ENCODE measurements around the gene BCL7C. TPM values are rescaled to one million over a fixed set of nuclear protein-coding genes. Genes with fewer than 3 reads are reported as not detected.

Gene BCL7C
- total RNA-seq = 10 to 100 TPM; 64.7 to 67.6 TPM
- polyA plus RNA-seq (2013, experiment 1 of 2) = 39.4 TPM
- 41.9 TPM for polyA plus RNA-seq (2013, experiment 2 of 2)
- long read RNA-seq, experiment 1, transcript BCL7C-201 (6 exons, 1,740 nt) = major isoform, 34 of 66 reads
- long read RNA-seq, experiment 1, partial matches to known transcripts = 25 of 66 reads
- long read RNA-seq, experiment 1, other reads (novel, unspliced or antisense) = 7 of 66 reads
- long read RNA-seq, experiment 2, transcript BCL7C-201 (6 exons, 1,740 nt) = major isoform, 118 of 154 reads
- long read RNA-seq, experiment 2, transcript BCL7C-203 (6 exons, 1,603 nt) = minor isoform, 13 of 154 reads
- long read RNA-seq, experiment 2, transcript BCL7C-202 (6 exons, 2,409 nt) = minor isoform, 6 of 154 reads
- long read RNA-seq, experiment 2, partial matches to known transcripts = 6 of 154 reads
- long read RNA-seq, experiment 2, other reads (novel, unspliced or antisense) = 11 of 154 reads
- long read RNA-seq, experiment 3, partial matches to known transcripts = 1 of 6 reads
- long read RNA-seq, experiment 3, other reads (novel, unspliced or antisense) = 2 of 6 reads
- long read RNA-seq, experiment 4, partial matches to known transcripts = 10 of 14 reads
- long read RNA-seq, experiment 4, other reads (novel, unspliced or antisense) = 1 of 14 reads

DNA sequence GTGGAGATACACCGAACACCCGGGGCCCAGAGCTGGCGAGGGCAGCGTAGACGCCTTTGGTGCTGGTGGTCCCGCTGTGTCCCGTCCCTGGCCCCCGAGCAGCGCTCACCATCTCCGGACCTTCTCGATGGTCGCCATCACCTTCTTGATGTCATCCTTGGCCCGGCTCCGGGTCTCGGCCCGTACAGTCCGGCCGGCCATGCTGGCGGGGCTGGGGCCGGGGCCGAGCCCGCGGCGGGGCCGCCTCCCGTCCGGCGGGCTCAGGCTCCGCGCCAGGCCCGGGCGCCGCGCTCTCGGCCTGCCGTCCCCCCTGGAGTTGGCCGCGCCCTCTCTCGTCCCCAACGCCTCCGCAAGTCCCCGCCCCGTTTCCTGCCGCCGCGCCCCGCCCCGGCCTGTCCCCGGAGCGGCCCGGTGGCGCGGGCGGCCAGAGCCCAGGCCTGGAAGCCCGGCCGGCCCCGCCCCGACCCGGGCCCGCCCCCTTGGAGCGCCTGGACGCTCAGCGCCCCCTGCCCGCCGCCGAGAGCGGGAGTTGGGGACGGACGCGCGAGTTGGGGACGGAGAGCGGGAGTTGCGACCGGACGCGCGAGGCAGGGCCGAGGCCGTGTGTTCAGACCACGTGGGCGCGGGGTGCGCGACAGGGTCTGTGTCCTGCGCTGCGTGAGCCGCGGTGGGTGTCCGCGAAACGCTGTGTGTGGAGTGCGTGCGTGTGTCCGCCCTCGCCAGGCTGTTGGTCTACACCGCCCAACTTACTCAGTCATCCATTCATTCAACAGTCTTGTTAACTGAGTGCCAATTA, at the start of gene BCL7C:
TSS of gene BCL7C (minus strand) at position 334 of the 796 bp plus-strand sequence. CDS start at position 201, 133 bp downstream.
- H3K27ac Mint-ChIP-seq = peak within 1 kb of the TSS; percentile 84
- peak; percentile 64 for TF ChIP-seq CTCF (conservative IDR thresholded peaks at IDR 0.05)
- H3K9ac ChIP-seq (ENCODE audit: extremely low read depth, low read length, poor library complexity, severe bottlenecking) = peak within 1 kb of the TSS; percentile 75
- peak; percentile 96 for DNase-seq
- WGBS, 2 experiments (ENCODE audit: insufficient coverage in 1 of 2, insufficient read length in 1 of 2) = 1 to 2% methylated on average over 33 to 97 of the region's 97 CpGs
- H3K4me3 Mint-ChIP-seq = peak within 1 kb of the TSS; percentile 74
- H3K36me3 Mint-ChIP-seq (ENCODE audit: low read depth) = peaks cover 20% of the 10 kb centered on the region
- peaks cover 20% of the 10 kb centered on the region for H3K4me1 Mint-ChIP-seq
- H3K4me1 ChIP-seq (ENCODE audit: control insufficient read depth, insufficient read depth, low read length) = peaks cover 15% of the 10 kb centered on the region
- H3K36me3 ChIP-seq (ENCODE audit: control insufficient read depth, insufficient read depth, low read length) = peaks cover 29% of the 10 kb centered on the region
- no peak within 1 kb of the TSS for H3K27ac ChIP-seq (ENCODE audit: low read depth, low read length)
- peak within 1 kb of the TSS; percentile 88 for H3K4me3 ChIP-seq (ENCODE audit: low read length)
- no peaks in the 10 kb centered on the region for H3K9me3 ChIP-seq (ENCODE audit: control insufficient read depth, low read length)
- H3K9me3 Mint-ChIP-seq = no peaks in the 10 kb centered on the region
- no peaks in the 10 kb centered on the region for H3K27me3 Mint-ChIP-seq (ENCODE audit: insufficient read depth)
- no peaks in the 10 kb centered on the region for H3K27me3 ChIP-seq (ENCODE audit: control insufficient read depth, insufficient read depth, low read length, poor library complexity, severe bottlenecking)

DNA sequence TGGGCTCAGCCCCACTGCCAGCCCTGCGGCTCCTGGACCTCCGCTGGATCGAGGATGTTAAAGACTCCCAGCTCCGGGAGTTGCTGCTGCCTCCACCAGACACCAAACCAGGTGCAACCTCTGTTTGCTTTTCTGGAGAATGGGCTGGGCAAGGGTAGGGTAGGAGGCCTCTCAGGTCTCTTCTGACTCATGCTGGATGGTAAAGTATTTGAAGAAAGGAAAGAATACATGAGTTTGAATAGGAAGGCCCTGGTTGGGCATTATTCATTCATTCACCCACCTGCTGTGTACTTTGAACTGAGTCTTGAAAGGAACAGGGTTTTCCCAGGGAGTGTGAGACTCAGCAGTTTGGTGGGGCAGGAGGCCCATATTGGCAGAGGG, 48.5 kb upstream of the BCL7C start:
- Histone ChIP-seq H3K4me1 (ENCODE audit: control insufficient read depth, insufficient read depth, low read length) (peaks cover 12% of the 10 kb centered on the region), H3K36me3 (ENCODE audit: control insufficient read depth, insufficient read depth, low read length) (peaks cover 79% of the 10 kb centered on the region), H3K27ac (ENCODE audit: low read depth, low read length) (no peak overlapping the region), H3K9ac (ENCODE audit: extremely low read depth, low read length, poor library complexity, severe bottlenecking) (no peak overlapping the region), H3K4me3 (ENCODE audit: low read length) (no peak overlapping the region), H3K27me3 (ENCODE audit: control insufficient read depth, insufficient read depth, low read length, poor library complexity, severe bottlenecking) (no peaks in the 10 kb centered on the region), H3K9me3 (ENCODE audit: control insufficient read depth, low read length) (no peaks in the 10 kb centered on the region)
- no peak for TF ChIP-seq CTCF (conservative IDR thresholded peaks at IDR 0.05)
- WGBS, 2 experiments (ENCODE audit: insufficient coverage in 1 of 2, insufficient read length in 1 of 2) = 73 to 80% methylated on average over 3 to 4 of the region's 4 CpGs
- Mint-ChIP-seq H3K9me3 (no peaks in the 10 kb centered on the region), H3K27ac (no peak overlapping the region), H3K27me3 (ENCODE audit: insufficient read depth) (no peaks in the 10 kb centered on the region), H3K36me3 (ENCODE audit: low read depth) (peaks cover 67% of the 10 kb centered on the region), H3K4me1 (peaks cover 8% of the 10 kb centered on the region), H3K4me3 (no peak overlapping the region)
- peak; percentile 55 for DNase-seq

Measured in endodermal cell (in vitro differentiated cells).